ENCODE data around the gene KRT75. TPM values are rescaled to one million over a fixed set of nuclear protein-coding genes. Genes with fewer than 3 reads are reported as not detected.

Gene KRT75
- total RNA-seq, 1 donor from 2014 or later = not detected

DNA sequence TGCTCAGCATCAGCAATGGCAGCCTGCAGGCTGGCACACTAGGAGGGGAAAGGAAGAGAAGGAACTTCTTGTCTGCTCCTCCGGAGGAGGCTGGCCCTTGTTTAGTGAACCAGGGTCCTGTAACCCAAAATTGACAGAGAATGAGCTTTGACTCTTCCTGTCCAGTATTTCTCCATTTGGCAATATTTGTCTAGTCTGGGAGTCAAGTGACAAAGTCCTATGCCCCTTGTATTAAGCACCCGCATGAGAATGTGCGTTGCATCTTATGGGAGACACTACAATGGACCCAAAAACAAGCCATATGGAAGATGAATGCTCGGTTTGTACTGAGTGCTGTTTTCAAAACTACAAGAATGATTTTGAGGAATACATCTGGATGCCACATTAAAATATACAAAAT, 35.7 kb upstream of the KRT75 start:
- TF ChIP-seq CTCF (IDR thresholded peaks at IDR 0.05; ENCODE audit: partially characterized antibody, unreplicated experiment) = no peak
- H3K27me3 Mint-ChIP-seq (ENCODE audit: unreplicated experiment) = peaks cover 6% of the 10 kb centered on the region
- H3K4me3 Mint-ChIP-seq (ENCODE audit: unreplicated experiment) = no peak overlapping the region
- no peak for DNase-seq
- H3K4me1 Mint-ChIP-seq (ENCODE audit: low read depth, unreplicated experiment) = peaks cover 1% of the 10 kb centered on the region
- H3K27ac Mint-ChIP-seq (ENCODE audit: unreplicated experiment) = no peak overlapping the region
- H3K36me3 Mint-ChIP-seq (ENCODE audit: unreplicated experiment) = peaks cover 8% of the 10 kb centered on the region
- peaks cover 1% of the 10 kb centered on the region for H3K9me3 Mint-ChIP-seq (ENCODE audit: unreplicated experiment)

DNA sequence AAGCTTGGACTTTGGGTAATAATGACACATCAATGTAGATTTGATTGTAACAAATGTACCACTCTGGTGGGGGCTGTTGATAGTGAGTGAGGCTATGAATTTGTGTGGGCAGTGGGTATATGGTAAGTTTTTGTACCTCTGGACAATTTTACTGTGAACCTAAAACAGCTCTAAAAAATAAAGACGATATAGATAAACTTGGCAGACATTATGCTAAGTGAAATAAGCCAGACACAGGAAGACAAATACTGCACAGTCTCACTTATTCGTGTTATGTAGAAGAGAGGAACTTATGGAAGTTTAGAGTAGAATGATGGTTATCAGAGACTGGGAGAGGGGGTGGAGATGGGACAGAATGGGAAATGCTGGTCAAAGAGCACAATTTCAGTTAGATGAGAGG, 30.7 kb upstream of the KRT75 start:
- no peak for DNase-seq
- no peak for TF ChIP-seq CTCF (IDR thresholded peaks at IDR 0.05; ENCODE audit: partially characterized antibody, unreplicated experiment)
- no peaks in the 10 kb centered on the region for H3K4me1 Mint-ChIP-seq (ENCODE audit: low read depth, unreplicated experiment)
- no peak overlapping the region for H3K4me3 Mint-ChIP-seq (ENCODE audit: unreplicated experiment)
- H3K27me3 Mint-ChIP-seq (ENCODE audit: unreplicated experiment) = peaks cover under 1% of the 10 kb centered on the region
- no peaks in the 10 kb centered on the region for H3K9me3 Mint-ChIP-seq (ENCODE audit: unreplicated experiment)
- H3K36me3 Mint-ChIP-seq (ENCODE audit: unreplicated experiment) = no peaks in the 10 kb centered on the region
- no peak overlapping the region for H3K27ac Mint-ChIP-seq (ENCODE audit: unreplicated experiment)

DNA sequence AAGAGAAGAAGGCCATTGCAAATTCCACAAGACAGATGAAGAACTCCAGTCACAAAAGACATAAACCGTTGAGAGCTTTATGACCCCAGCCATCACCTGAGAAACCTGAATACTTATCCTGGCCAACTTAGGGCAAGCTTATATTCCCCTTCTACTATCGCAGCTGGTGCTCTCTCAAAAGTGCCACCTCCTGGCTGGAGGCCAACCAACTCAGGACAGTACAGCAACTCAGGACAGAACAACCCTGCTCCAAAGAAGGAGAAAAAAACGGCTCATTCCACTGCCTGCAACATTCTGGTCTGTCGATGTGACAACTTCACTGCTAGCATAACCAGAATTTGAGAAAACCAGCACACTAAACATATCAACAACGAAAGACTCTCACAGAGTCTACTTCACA, 27.5 kb upstream of the KRT75 start:
- DNase-seq = no peak
- Mint-ChIP-seq H3K36me3 (ENCODE audit: unreplicated experiment) (no peaks in the 10 kb centered on the region), H3K4me1 (ENCODE audit: low read depth, unreplicated experiment) (no peaks in the 10 kb centered on the region), H3K27ac (ENCODE audit: unreplicated experiment) (no peak overlapping the region), H3K27me3 (ENCODE audit: unreplicated experiment) (no peaks in the 10 kb centered on the region), H3K9me3 (ENCODE audit: unreplicated experiment) (no peaks in the 10 kb centered on the region), H3K4me3 (ENCODE audit: unreplicated experiment) (no peak overlapping the region)
- no peak for TF ChIP-seq CTCF (IDR thresholded peaks at IDR 0.05; ENCODE audit: partially characterized antibody, unreplicated experiment)

GRCh38 chr12:52458861-52459260, 24.7 kb upstream of the KRT75 start:
- H3K36me3 Mint-ChIP-seq (ENCODE audit: unreplicated experiment) = no peaks in the 10 kb centered on the region
- H3K27ac Mint-ChIP-seq (ENCODE audit: unreplicated experiment) = no peak overlapping the region
- TF ChIP-seq CTCF (IDR thresholded peaks at IDR 0.05; ENCODE audit: partially characterized antibody, unreplicated experiment) = no peak
- H3K4me3 Mint-ChIP-seq (ENCODE audit: unreplicated experiment) = no peak overlapping the region
- DNase-seq = no peak
- H3K4me1 Mint-ChIP-seq (ENCODE audit: low read depth, unreplicated experiment) = no peaks in the 10 kb centered on the region
- no peaks in the 10 kb centered on the region for H3K27me3 Mint-ChIP-seq (ENCODE audit: unreplicated experiment)
- no peaks in the 10 kb centered on the region for H3K9me3 Mint-ChIP-seq (ENCODE audit: unreplicated experiment)

- no peaks in the 10 kb centered on the region for H3K9me3 Mint-ChIP-seq (ENCODE audit: unreplicated experiment)
- DNase-seq = no peak
- H3K27ac Mint-ChIP-seq (ENCODE audit: unreplicated experiment) = no peak overlapping the region
- H3K4me3 Mint-ChIP-seq (ENCODE audit: unreplicated experiment) = no peak overlapping the region
- no peaks in the 10 kb centered on the region for H3K36me3 Mint-ChIP-seq (ENCODE audit: unreplicated experiment)
- H3K4me1 Mint-ChIP-seq (ENCODE audit: low read depth, unreplicated experiment) = peaks cover 1% of the 10 kb centered on the region
- H3K27me3 Mint-ChIP-seq (ENCODE audit: unreplicated experiment) = no peaks in the 10 kb centered on the region
- no peak for TF ChIP-seq CTCF (IDR thresholded peaks at IDR 0.05; ENCODE audit: partially characterized antibody, unreplicated experiment)
These were observed 21.6 kb upstream of the KRT75 start for GRCh38 chr12:52455821-52456220.

Data from glutamatergic neuron (in vitro differentiated cells).